ENCODE data around the gene BRD4.

BRD4 gene

GRCh38 chr19:15235781-15236180, 96.6 kb downstream of the BRD4 start:
- no peak for DNase-seq (ENCODE audit: extremely low read depth in 1 of 2, low read depth in 1 of 2)

DNA sequence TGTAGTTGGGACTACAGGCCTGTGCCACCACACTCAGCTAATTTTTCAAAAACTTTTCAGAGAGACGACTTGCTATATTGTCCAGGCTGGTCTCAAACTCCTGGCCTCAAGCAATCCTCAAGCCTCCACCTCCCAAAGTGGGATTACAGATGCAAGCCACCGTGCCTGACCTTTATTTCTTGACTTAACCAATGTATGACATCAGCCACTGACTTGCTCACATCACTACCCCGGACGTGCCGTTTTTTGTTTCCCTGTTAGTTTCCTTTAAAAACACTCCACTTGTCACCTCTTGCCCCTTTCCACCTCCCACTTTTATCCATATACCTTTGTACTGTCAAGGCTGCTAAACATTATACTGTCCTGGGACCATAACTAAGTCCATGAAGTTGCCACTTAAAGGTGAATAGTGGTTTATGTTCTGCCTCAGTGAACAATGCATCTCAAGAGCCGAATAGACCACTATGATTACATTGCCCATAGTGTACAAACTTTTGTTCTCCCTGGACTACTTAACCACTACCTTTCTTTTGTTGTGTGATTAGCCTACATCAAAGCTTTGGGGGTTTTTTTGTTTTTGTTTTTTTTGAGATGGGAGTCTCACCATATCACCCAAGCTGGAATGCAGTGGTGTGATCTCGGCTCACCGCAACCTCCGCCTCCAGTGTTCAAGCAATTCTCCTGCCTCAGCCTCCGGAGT, 97.8 kb downstream of the BRD4 start:
- DNase-seq (ENCODE audit: extremely low read depth in 1 of 2, low read depth in 1 of 2), result no peak

GRCh38 chr19:15231271-15231670, 101.1 kb downstream of the BRD4 start:
- DNase-seq (ENCODE audit: extremely low read depth in 1 of 2, low read depth in 1 of 2), result no peak

DNA sequence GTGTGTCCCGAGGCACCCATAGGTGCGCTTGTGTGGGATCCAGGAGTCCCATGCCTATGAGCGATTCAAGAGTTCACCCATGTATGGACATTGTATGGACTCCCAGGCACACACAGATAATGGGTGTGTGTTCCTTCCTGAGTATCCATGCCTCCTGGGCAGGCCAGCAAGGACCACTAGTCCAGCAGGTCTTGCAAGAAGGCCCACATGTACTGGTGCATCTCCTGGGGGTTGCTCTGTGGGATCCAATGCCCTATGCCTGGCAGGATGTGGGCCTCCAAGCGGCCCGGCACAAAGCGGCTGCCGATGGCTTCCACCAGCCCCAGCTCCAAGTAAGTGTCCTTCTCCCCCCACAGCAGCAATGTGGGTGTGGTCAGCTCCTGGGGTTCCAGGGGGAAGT, 105.1 kb downstream of the BRD4 start:
- no peak for DNase-seq (ENCODE audit: extremely low read depth in 1 of 2, low read depth in 1 of 2)

DNA sequence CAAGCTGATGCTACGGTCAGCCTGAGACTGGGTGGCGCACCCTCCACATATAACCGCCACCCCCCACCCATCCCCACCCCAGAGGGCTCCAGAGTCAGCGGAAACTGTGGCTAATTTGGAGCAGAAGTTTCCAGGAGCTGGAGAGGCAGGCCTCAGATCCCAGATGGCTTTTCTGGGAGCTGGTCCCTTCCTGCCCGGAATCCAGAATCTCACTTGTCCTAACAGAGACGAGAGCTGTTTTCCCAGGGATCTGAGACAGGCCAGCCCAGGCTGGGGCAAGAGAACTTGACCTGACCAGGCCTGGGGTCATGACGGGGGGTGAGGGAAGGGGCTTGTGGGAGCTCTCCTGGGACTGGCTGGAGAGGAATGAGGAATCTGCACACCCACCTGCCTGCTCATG, 106.6 kb downstream of the BRD4 start:
- no peak for DNase-seq (ENCODE audit: extremely low read depth in 1 of 2, low read depth in 1 of 2)

DNA sequence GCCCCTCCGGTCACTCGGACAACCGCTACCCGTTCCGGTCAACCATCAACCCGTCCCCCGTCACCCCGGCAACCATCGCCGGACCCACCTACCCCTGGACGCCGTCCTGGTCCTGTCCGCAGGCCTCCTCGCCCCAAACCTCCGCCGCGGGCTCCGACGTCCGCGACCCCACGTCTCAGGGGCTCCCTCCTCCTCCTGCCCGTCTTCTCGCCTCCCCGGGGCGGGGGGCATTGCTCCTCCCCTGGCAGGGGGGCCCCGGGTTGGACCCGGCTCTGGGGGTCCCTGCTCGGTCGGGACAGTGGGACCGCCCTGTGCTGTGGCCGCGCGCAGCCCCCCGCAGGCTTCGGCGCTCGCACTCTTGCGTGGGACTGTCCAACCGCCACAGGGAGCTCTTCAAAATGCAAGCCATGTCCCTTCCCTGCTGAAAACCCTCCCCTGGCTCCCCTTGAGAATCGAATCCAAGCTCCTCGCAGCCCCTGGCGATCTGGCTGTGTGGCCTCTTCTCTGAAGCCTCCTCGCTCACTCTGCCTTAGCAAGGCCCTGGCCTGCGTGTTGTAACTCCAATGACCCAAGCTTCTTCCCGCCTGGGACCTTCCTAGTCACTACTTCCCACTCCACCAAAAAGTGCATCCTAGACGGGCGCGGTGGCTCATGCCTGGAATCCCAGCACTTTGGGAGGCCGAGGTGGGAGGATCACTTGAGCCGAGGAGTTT, 108.5 kb downstream of the BRD4 start:
- DNase-seq (ENCODE audit: extremely low read depth in 1 of 2, low read depth in 1 of 2), result no peak

DNA sequence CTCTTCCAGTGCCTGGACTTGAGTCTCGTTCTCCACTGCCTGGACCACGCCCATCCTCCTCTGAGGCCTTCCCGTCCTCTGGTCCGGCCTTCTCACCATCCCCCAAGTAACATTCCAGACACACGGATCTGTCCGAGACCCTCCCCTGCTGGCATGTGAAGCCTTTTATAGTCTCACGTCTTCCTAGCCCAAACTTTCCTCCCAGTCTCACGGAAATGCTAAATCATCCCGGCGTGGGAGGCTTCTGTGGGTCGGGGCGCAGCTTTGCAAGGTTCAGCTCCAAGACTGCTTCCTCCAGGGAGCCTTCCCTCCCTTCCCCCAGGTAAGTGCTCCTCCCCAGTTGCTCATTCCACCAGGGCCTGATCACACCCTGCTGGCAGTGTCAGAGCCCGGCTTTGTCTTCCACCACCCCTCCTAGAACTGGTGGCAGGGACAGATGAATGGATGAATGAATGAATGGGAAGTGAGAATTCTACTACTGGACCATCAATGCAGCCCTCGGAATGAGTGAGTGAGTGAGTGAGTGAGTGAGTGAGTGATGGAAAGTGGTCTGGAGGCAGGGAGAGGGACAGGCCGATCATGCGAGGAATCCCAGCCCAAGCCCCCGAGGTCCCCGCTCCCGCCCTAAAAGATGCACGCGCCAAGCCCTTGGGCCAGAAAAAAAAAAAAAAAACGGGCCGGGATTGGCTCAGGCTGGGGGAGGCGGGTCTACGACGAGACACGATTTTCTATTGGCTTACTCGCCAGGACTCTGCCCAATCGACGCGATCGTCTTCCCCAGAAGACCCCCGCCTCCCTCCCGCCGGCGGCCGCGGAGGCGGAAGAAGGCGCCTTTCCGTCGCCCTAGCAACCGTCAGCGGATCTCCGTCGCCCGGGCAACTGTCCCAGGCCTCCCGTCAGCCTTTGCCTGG, 109.3 kb downstream of the BRD4 start:
- DNase-seq (ENCODE audit: extremely low read depth in 1 of 2, low read depth in 1 of 2), result peak; percentile 42 to 47

DNA sequence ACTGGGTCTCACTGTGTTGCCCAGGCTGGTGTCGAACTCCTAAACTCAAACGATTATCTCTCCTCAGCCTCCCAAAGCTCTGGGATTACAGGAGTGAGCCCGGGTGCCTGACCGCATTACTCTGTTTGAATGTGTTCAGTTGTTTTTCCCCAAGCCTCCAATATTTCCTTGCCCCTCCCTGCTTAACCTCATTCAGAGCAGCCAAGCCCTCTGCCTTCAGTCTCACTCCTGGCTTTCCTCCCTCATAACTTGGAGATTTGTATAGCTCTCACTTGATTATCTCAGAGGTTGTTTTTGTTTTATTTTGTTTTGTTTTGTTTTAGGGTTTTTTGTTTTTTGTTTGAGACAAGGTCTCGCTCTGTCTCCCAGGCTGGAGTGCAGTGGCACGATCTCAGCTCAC, 111.5 kb downstream of the BRD4 start:
- no peak for DNase-seq (ENCODE audit: extremely low read depth in 1 of 2, low read depth in 1 of 2)

DNA sequence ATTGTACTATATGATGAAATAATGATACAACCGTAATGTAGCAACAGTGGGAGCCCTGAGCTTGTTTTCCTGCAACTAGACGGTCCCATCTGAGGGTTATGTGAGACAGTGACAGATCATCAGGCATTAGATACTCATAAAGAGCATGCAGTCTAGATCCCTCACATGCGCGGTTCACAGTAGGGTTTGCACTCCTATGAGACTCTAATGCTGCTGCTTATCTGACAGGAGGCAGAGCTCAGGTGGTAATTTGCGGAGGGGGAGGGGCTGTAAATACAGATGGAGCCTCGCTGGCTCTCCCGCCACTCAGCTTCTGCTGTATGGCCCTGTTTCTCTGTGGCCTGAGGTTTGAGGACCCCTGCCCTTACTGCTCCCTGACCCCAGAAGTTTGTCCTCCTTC, 113.8 kb downstream of the BRD4 start:
- DNase-seq (ENCODE audit: extremely low read depth in 1 of 2, low read depth in 1 of 2), result no peak

DNA sequence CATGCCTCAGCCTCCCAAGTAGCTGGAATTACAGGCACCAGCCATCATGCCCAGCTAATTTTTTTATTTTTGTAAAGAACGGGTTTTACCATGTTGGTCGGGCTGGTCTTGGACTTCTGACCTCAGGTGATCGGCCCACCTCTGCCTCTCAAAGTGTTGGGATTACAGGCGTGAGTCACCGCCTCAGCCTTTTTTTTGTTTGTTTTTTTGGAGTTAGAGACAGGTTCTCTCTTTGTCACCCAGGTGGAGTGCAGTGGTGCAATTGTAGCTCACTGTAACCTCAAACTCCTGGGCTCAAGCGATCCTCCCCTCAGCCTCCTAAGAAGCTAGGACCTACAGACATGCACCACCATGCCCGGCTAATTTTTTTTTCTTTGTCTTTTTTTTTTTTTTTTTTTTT, 116.0 kb downstream of the BRD4 start:
- no peak for DNase-seq (ENCODE audit: extremely low read depth in 1 of 2, low read depth in 1 of 2)

DNA sequence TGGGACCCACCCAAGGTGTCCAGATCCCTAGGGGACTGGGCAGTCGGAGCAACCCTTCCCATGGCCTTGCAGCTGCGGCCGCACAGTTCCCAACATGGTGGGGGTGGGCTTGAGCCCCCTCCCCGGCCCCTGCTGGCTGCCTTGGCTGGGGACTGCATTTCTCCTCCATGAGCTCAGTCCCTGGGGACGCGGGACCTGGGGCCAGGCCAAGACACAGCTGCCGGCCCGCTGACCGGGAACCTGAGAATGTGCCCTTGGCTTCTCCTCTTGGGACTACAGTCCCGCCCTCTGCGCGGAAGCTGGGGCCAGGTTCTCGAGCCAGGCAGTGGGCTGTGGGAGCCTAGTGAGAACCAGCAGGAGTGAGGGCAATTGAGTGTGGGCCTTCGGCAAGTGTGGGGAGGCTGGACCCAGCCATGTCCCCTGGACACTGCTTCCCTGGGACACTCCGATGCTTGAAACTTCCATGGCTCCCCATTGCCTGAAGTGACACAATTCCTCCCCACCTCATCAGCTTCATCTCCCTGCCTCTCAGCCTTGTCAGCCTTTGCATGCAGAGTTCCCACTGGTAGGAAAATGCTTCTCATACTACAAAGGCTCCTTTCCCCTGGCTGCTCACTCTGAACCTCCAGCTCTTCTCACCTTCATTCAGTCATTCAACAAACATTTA, 118.5 kb downstream of the BRD4 start:
- DNase-seq (ENCODE audit: extremely low read depth in 1 of 2, low read depth in 1 of 2), result no peak

DNA sequence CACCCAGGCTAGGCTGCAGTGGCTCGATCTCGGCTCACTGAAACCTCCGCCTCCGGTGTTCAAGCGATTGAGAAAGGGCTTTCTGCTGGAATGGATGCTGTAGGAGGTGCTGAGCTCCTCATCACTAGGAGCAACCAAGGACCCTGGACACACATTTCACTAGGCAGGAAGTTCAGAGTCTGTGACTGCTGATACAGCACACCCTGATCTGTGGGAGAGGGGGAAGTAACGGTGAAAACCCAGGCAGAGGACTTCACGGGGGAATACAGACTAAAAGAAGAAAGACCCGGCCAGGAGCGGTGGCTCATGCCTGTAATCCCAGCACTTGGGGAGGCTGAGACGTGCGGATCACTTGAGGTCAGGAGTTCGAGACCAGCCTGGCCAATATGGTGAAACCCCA, 119.6 kb downstream of the BRD4 start:
- DNase-seq (ENCODE audit: extremely low read depth in 1 of 2, low read depth in 1 of 2), result no peak

DNA sequence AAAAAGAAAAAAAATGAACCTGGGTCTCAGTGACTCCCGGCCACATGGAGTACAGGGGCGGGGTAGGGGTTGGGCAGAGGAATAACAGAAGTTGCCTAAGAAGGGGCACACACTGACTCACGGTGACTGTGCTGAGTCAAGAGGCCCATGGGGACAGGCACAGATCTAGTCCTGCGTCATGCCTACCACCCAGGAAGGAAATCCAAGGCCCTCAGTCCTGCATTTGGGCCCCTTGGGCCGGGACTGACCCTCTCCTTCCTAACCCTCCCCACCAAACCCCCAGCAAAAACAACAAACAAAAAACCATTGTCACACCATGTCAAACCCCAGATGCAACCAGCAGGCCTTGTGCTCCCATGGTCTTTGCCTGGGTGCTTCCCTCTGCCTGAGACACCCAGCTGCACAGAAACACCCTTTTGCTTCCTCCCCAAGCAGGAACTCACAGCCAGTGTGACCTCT, 122.0 kb downstream of the BRD4 start:
- DNase-seq (ENCODE audit: extremely low read depth in 1 of 2, low read depth in 1 of 2), result no peak

GRCh38 chr19:15201374-15202023, 130.8 kb downstream of the BRD4 start:
- DNase-seq (ENCODE audit: extremely low read depth in 1 of 2, low read depth in 1 of 2), result no peak

DNA sequence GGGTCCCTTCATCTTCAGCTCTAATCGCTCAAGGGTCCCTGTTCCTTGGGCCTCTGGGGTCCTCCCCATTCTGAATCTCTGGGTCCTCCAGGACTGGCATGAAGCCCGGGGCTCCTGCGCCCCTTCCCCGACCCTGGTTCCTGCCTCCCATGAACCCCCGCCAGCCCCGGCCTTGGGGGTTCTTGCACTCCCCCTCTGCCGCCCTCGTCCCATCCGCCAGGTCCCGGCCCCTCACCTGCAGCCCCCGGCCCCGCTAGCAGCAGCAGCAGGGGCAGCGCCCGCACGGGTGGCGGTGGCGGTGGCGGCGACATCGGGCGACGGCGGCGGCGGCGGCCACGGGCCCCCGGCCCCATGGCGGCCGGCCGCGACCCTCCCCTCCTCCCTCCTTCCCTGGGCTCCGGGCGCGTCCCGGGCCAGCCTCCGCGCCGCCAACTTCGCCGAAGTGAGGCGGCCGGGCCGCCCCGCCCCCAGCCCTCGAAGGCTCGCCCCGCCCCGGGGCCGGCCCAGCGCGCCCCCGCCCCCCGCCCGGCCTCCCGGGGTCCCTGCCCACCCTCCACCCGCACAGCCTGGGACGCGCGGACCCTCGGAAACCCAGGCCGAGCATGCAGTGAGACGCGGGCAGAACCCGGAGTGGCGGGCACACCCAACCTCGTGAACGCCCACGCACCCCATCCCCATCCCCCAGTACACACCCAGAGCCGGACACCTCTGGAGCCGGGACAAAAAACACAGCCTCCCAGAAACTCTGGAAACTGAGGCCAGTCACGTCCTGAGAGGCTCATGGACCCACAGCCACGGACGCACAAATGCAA, 131.6 kb downstream of the BRD4 start, which contains the start of gene NOTCH3:
Gene NOTCH3, minus strand, starts transcription at position 443 of the 812 bp plus-strand sequence. Its CDS starts 90 bp downstream, at position 353.
- no peak for DNase-seq (ENCODE audit: extremely low read depth in 1 of 2, low read depth in 1 of 2)

- no peak for DNase-seq (ENCODE audit: extremely low read depth in 1 of 2, low read depth in 1 of 2)
Measured at GRCh38 chr19:15199661-15200552, 132.4 kb downstream of the BRD4 start.

DNA sequence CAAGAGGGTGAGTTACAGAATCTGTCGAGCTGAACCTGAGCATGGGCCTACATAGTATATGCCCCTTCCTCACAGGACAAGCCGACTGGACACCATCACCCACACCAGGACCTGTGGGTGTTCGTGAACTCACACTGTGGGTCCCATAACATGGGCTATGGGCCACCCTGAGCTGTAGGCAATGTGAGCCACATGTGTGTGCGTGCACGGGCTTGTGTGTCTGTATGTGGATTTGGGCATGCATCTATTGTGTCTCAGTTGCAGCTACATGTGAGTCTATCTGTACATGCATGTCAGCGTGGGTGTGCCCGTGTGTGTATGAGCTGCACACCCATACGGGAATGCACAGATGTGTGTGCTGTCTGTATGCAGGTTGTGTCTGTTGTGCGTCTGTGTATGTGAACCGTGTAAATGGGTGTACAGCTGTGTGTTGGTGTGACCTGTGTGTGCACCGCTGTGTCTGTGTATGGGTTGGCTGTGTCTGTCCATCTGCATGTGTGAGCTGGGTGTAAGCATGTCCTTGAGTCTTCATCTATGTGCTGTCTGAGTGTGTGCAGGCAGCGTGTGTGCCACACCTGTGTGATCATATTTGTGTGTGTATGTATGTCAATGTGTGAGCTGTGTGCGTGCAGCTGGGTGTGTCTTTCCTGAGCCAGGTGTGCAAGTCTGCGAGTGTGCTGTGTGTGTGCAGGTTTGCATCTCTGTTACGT, 133.2 kb downstream of the BRD4 start:
- DNase-seq (ENCODE audit: extremely low read depth in 1 of 2, low read depth in 1 of 2), result no peak

DNA sequence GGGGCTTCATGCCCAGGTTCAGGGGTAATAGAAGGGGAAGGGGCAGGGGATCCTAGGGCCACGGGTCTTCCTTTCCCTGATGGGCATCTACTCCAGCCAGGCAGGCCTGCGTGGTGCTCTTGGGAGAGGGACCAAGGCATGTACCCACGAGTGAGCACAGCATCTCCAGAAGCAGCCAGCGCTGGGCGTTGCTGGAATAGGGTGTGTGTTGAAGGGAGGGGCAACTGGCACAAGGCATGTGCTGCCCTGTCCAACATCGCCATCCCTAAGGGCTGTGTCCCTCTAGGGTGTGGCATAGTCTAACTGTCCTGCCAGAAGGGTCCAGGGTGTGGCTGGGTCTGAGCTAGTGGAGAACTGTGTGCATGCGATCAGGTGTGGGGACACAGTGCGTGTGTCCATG, 134.4 kb downstream of the BRD4 start:
- DNase-seq (ENCODE audit: extremely low read depth in 1 of 2, low read depth in 1 of 2), result no peak

Data from activated CD8-positive, alpha-beta memory T cell treated with anti-CD3 and anti-CD28 coated beads for 1 hour (primary cell).